AG04450 (cell line): ENCODE data around the gene COA7. TPM values are rescaled to one million over a fixed set of nuclear protein-coding genes. Genes with fewer than 3 reads are reported as not detected.

Experiments
- CTCF ChIA-PET: fragments of 300-600, 350-600 bp; formaldehyde crosslinking; extraction: SDS; loops from one replicate; lab custom pipeline; 2022; ENCODE audit warnings: antibody characterized with exemption, inconsistent platforms; lab: Charles Lee
- POLR2A ChIA-PET: fragments of 350-600 bp; formaldehyde crosslinking; extraction: SDS; loops from one replicate; lab custom pipeline; 2021; ENCODE audit warnings: antibody characterized with exemption, inconsistent platforms; lab: Yijun Ruan, JAX
- DNase-seq: peaks from one replicate; pipeline ENCODE4 v3.0.0-alpha.2; 2011; ENCODE audit warnings: low read depth, low spot score
- H3K27ac ChIP-seq: one replicate; pipeline ENCODE4 v1.5.1; 2012; ENCODE audit warnings: low read depth, low read length, control low read depth
- H3K27me3 ChIP-seq: one replicate; pipeline ENCODE4 v1.6.0; 2012; ENCODE audit warnings: low read length; ENCODE audit not compliant: control insufficient read depth, insufficient read depth
- H3K4me3 ChIP-seq: 2 replicates; pipeline ENCODE4 v1.5.1; 2011; ENCODE audit warnings: mild to moderate bottlenecking, low read depth, low read length, control low read depth
- H3K9me3 ChIP-seq: 2 replicates; pipeline ENCODE4 v1.5.1; 2012; ENCODE audit warnings: low read length; ENCODE audit not compliant: control insufficient read depth, insufficient read depth
- CTCF ChIP-seq: IDR thresholded peaks from 2 replicates; pipeline ENCODE4 v1.5.1; 2011; ENCODE audit warnings: low read depth, low read length, control low read depth, inconsistent platforms
- polyA plus RNA-seq: library from polyadenylated mRNA; depleted of rRNA; stranded (reverse); fragments of >200 nt; gene quantifications from 2 replicates; pipeline ENCODE4 v1.2.3, GENCODE V29; 2011; rRNA removed
- small RNA-seq: library from RNA; depleted of rRNA; stranded (forward); fragments of <200 nt; gene quantifications from one replicate; pipeline ENCODE3, GENCODE V24; 2012; ENCODE audit warnings: low read depth; ENCODE audit not compliant: insufficient read length

Gene COA7
- polyA plus RNA-seq, 1 experiment, result 12.0 TPM

DNA sequence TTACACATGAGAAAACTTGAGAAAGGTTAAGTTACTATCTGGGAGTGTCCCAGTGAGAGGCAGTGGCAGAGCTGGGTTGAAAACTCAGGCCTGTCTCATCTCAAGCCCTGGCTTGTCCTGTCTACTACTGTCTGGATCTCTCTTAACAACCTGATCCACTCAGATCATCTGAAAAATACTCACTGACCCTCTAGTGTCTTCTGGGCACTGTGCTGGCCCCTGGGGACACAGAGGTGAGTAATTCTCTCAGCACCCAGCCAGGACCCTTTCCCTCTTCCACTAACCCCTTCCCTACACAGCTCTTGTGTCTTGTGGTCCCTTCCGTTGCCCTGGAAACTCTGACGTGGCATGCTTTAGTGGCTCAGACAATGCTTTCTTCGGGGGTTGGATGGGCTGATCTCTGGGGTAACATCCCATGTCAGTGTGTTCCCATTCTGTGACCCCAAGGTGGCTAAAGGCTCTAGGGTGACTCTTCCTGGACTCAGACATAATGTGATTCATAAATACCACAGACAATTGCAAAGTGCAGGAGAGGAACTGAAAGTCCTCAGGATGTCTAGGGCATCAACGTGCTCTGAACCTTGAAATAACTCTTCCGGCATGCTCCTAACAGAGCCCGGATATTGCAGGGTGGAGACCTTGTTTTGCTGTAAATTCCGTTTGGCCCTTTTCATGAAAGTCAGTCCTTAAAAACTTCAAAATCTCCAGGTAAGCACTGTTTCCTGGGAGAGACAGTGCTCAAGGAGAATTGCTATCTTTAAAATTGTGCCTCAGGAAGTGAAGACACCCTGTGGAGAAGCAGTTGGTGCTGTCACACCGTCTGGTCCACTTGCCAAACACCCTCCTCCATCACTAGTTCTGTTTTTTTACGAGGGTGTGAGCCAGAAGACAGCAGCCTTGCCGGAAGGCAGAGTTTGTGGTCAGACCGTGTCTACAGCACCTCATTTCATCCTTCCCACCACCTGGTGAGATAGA, 61.1 kb downstream of the COA7 start:
- CTCF ChIA-PET, result no interaction called here

GRCh38 chr1:52635321-52636089, 62.6 kb downstream of the COA7 start:
- no peak overlapping the region for H3K4me3 ChIP-seq
- ChIA-PET POLR2A (interaction anchor here (0.6 to 0.7 kb wide), 2 partner anchors 13 to 231 kb away, joined by 4 to 8 read pairs; partner anchors contain the start of genes ORC1 and PRPF38A), CTCF (no interaction called here)
- no peaks in the 10 kb centered on the region; the same call in 1 of the 2 replicates for H3K9me3 ChIP-seq
- H3K27me3 ChIP-seq, result peaks cover 45% of the 10 kb centered on the region
- no peak for DNase-seq
- TF ChIP-seq CTCF, result no peak
- no peak overlapping the region for H3K27ac ChIP-seq

More for the DNA sequence above, 61.1 kb downstream of the COA7 start:
- POLR2A ChIA-PET, result no interaction called here
- H3K27me3 ChIP-seq, result peaks cover 44% of the 10 kb centered on the region
- no peak overlapping the region for H3K4me3 ChIP-seq
- TF ChIP-seq CTCF, result no peak
- no peak for DNase-seq
- no peak overlapping the region for H3K27ac ChIP-seq
- no peaks in the 10 kb centered on the region; the same call in 1 of the 2 replicates for H3K9me3 ChIP-seq

Small RNA genes within 50 kb of the gene (small RNA-seq; reads per million reads assigned to genes)
- gene RN7SL62P, result not detected

Other genes starting within 250 kb of the COA7 start
- gene TUT4, start 145.3 kb downstream of the COA7 start, polyA plus RNA-seq, result 29.3 and 30.0 TPM in 2 replicates
- 14.1 and 16.9 TPM in 2 replicates for gene GPX7, start 96.0 kb downstream of the COA7 start, polyA plus RNA-seq
- gene SHISAL2A, start 65.2 kb downstream of the COA7 start, polyA plus RNA-seq, result not detected in 2 replicates
- 21.5 and 26.1 TPM in 2 replicates for gene ZYG11B, start 28.1 kb upstream of the COA7 start, polyA plus RNA-seq
- gene ZYG11A, start 144.4 kb upstream of the COA7 start, polyA plus RNA-seq, result 1.0 and 1.1 TPM in 2 replicates
- gene ECHDC2, start 223.4 kb upstream of the COA7 start, polyA plus RNA-seq, result 54.6 and 55.4 TPM in 2 replicates
- 164 and 278 TPM in 2 replicates for gene SCP2, start 228.9 kb upstream of the COA7 start, polyA plus RNA-seq